Measurements from ENCODE around the gene TRPM3. TPM values are rescaled to one million over a fixed set of nuclear protein-coding genes. Genes with fewer than 3 reads are reported as not detected.

The TRPM3 gene
- total RNA-seq, 4 donors from 2014 or later = under 0.01 to 0.26 (median under 0.01) TPM

DNA sequence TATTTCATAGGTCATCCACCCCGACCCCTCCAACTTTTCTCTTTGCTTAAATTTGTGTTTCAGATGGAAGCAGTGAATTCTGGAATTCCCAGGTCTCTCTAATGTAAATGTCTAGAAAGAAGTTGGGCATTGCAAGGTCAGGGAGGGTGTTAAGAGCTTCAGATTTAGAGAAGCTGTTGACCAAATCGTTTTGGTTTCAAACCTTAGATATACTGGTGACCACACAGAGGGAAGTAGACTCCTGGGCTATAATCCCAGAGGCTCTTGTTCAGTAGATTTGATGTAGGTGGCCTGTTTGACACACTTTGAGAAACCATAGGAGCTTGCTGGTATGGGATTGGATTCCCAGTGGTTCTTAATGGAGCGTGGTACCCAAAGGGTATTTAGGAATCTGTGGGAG is 569.6 kb downstream of the TRPM3 start:
- H3K4me1 ChIP-seq = peaks cover 0 to 17% (median 13%) of the 10 kb centered on the region in 3 donors
- H3K27ac ChIP-seq = no peak overlapping the region
- H3K9me3 ChIP-seq = no peaks in the 10 kb centered on the region
- no peaks in the 10 kb centered on the region for H3K36me3 ChIP-seq
- 82 to 85% methylated on average over 3 of the region's 3 CpGs for WGBS, 2 donors
- no peaks in the 10 kb centered on the region for H3K27me3 ChIP-seq
- intact Hi-C loops (cut with DNase I) = no loop called here
- H3K4me3 ChIP-seq = no peak overlapping the region
- no peak for DNase-seq
- TF ChIP-seq POLR2A (IDR thresholded peaks at IDR 0.05) = no peak
- TF ChIP-seq, protein P1, sequence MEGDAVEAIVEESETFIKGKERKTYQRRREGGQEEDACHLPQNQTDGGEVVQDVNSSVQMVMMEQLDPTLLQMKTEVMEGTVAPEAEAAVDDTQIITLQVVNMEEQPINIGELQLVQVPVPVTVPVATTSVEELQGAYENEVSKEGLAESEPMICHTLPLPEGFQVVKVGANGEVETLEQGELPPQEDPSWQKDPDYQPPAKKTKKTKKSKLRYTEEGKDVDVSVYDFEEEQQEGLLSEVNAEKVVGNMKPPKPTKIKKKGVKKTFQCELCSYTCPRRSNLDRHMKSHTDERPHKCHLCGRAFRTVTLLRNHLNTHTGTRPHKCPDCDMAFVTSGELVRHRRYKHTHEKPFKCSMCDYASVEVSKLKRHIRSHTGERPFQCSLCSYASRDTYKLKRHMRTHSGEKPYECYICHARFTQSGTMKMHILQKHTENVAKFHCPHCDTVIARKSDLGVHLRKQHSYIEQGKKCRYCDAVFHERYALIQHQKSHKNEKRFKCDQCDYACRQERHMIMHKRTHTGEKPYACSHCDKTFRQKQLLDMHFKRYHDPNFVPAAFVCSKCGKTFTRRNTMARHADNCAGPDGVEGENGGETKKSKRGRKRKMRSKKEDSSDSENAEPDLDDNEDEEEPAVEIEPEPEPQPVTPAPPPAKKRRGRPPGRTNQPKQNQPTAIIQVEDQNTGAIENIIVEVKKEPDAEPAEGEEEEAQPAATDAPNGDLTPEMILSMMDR (IDR thresholded peaks at IDR 0.05) = no peak

DNA sequence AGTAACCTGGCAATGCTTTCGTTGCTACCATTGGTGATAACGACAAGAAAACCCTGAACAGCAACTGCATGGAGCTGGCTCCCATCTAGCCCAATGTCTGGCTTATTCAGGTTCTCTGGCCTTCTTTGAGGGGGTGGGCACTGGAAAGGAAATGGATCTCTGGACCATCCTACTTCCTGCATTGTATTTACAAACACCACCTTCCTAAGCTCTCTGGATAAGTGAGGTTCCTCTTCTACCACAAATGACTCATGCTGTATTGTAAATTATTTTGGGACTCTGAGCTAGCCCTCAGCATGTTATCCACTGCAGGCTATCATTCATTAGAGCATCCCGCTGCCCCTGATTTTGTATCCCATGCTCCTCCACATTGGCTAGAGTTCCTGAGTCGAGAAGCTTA is 570.0 kb downstream of the TRPM3 start:
- intact Hi-C loops (cut with DNase I) = no loop called here
- Histone ChIP-seq H3K27ac (no peak overlapping the region), H3K4me3 (no peak overlapping the region), H3K9me3 (no peaks in the 10 kb centered on the region), H3K36me3 (no peaks in the 10 kb centered on the region), H3K27me3 (no peaks in the 10 kb centered on the region), H3K4me1 (peaks cover 0 to 17% (median 13%) of the 10 kb centered on the region in 3 donors)
- TF ChIP-seq, protein P1 (IDR thresholded peaks at IDR 0.05) = no peak
- TF ChIP-seq POLR2A (IDR thresholded peaks at IDR 0.05) = no peak
- 80 to 86% methylated on average over 4 of the region's 4 CpGs for WGBS, 2 donors
- no peak for DNase-seq

DNA sequence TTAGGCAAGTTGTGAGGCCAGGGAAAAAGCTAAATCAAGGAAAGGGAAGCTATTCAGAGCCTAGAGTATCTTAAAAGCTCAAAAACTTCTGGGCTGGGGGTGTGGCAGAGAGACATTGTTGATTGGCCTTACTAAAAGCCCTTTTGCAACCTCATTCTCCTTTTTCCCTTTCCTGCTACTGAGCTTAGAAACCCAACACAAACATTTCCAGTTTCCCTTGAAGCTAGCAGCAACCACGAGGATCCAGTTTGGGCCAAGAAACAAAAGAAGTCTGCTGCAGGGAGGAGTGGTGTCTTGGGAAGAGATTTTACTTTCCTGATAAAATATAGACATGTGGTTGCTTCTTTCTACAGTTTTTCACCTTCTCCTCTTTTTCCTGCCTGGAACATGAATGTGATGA is 571.5 kb downstream of the TRPM3 start:
- Histone ChIP-seq H3K27ac (no peak overlapping the region), H3K4me1 (peaks cover 0 to 15% (median 13%) of the 10 kb centered on the region in 3 donors), H3K36me3 (no peaks in the 10 kb centered on the region), H3K27me3 (no peaks in the 10 kb centered on the region), H3K4me3 (no peak overlapping the region), H3K9me3 (no peaks in the 10 kb centered on the region)
- WGBS, 2 donors = 29 to 41% methylated on average over 1 of the region's 1 CpG
- intact Hi-C loops (cut with DNase I) = no loop called here
- DNase-seq = no peak
- TF ChIP-seq POLR2A (IDR thresholded peaks at IDR 0.05) = no peak
- TF ChIP-seq, protein P1 (IDR thresholded peaks at IDR 0.05) = no peak

DNA sequence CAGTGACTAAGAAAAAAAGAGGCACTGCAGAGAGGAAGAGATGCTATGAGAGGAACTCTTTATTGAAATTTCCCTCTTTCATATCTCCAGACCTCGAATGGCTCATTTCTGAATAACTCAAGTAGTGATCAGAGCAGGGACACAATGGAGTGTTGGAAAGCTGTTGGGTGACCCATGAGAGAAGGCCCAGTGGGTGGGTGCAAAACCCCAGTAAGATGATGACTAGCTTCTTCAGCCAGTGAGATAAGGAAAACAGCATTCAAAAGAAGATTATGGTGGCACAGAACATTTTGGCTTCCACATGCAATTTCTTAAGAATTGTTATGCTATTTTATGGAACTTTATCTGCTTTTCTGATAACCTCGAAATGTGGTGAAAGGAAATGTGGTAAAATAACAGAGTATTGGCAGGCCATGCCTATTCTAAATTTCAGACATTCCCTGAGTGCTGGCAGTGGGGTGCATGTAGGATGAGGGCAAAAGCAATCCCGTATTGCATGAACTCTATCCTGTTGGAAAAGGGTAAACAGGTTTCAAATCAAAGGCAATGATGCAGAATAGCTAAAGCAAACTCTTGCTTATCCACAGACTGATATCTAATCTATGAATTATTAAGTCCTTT is 579.0 kb downstream of the TRPM3 start:
- Histone ChIP-seq H3K36me3 (no peaks in the 10 kb centered on the region), H3K27me3 (no peaks in the 10 kb centered on the region), H3K4me1 (no peaks in the 10 kb centered on the region), H3K27ac (no peak overlapping the region), H3K4me3 (no peak overlapping the region), H3K9me3 (no peaks in the 10 kb centered on the region)
- intact Hi-C loops (cut with DNase I) = no loop called here
- no peak for DNase-seq
- TF ChIP-seq POLR2A (IDR thresholded peaks at IDR 0.05) = no peak
- TF ChIP-seq, protein P1 (IDR thresholded peaks at IDR 0.05) = no peak
- WGBS, 2 donors = 71 to 83% methylated on average over 3 of the region's 3 CpGs

DNA sequence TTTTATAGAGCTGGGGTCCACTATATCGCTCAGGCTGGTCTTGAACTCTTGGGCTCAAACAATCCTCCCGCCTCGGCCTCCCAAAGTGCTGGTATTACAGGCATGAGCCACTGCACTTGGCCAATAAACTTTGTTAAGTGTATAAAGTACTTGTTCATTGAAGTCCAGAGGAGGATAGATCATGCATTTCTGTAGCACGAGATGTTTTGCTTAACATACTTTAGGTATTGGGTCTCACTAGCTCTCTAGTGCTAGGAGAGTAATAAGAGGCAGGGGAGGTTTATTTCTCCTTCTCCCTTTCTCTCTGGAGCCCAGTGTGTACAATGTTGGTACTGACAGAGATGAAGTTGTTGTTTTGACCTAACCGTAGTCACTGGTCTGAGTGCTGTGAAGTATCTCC is 581.4 kb downstream of the TRPM3 start:
- no peak for DNase-seq
- Histone ChIP-seq H3K27ac (no peak overlapping the region), H3K4me1 (peaks cover 0 to 17% (median 3%) of the 10 kb centered on the region in 3 donors), H3K4me3 (no peak overlapping the region), H3K27me3 (no peaks in the 10 kb centered on the region), H3K9me3 (no peaks in the 10 kb centered on the region), H3K36me3 (no peaks in the 10 kb centered on the region)
- no peak for TF ChIP-seq POLR2A (IDR thresholded peaks at IDR 0.05)
- TF ChIP-seq, protein P1 (IDR thresholded peaks at IDR 0.05) = no peak
- intact Hi-C loops (cut with DNase I) = no loop called here
- WGBS, 2 donors = 90 to 92% methylated on average over 4 of the region's 5 CpGs

Measured in esophagus squamous epithelium (tissue), 5 donors.